Left lung (tissue), 10 donors: ENCODE data around the gene FBXO39. TPM values are rescaled to one million over a fixed set of nuclear protein-coding genes. Genes with fewer than 3 reads are reported as not detected.
A peak's percentile ranks its signal among the peaks of the same experiment; 100 is the strongest.

ENCODE experiments used
- ATAC-seq: fragments of 200-7000 bp; cut with Tn5 transposase; one replicate; pipeline ENCODE4 v1.9.1; 2020; ENCODE audit warnings: moderate library complexity
- DNase-seq, 4 donors: peaks; one replicate each; pipeline ENCODE4 v3.0.0-alpha.2; 2013 to 2020
- H3K27ac ChIP-seq, 2 donors: fragments of 200-600 bp; sonication (generic) in 1 of 2; one replicate each; pipeline versions ENCODE4 v1.5.0 to v1.8.0; 2020 to 2021
- H3K27me3 ChIP-seq, 2 donors: fragments of 200-600 bp; sonication (generic) in 1 of 2; one replicate each; pipeline versions ENCODE4 v1.5.0 to v1.8.0; 2020 to 2021
- H3K36me3 ChIP-seq, 2 donors: fragments of 200-600 bp; sonication (generic) in 1 of 2; one replicate each; pipeline versions ENCODE4 v1.5.0 to v1.8.0; 2020 to 2021
- H3K4me1 ChIP-seq, 2 donors: fragments of 200-600 bp; one replicate each; pipeline ENCODE4 v1.8.0; 2021
- H3K4me3 ChIP-seq, 2 donors: fragments of 200-600 bp; sonication (generic) in 1 of 2; one replicate each; pipeline versions ENCODE4 v1.5.0 to v1.8.0; 2020 to 2021; ENCODE audit warnings: mild to moderate bottlenecking in 1 of 2
- H3K9me3 ChIP-seq, 2 donors: fragments of 200-600 bp; sonication (generic) in 1 of 2; one replicate each; pipeline versions ENCODE4 v1.5.0 to v1.8.0; 2020 to 2021
- CTCF ChIP-seq, 2 donors: fragments of 200-600 bp; sonication (generic) in 1 of 2; IDR thresholded peaks; one replicate each; pipeline versions ENCODE4 v1.5.0 to v1.8.0; 2021; ENCODE audit warnings: antibody characterized with exemption in 2 of 2
- intact Hi-C, 2 donors: fragments of 100-400 bp; cut with DNase I; formaldehyde crosslinking; loops; one replicate each; pipeline versions ENCODE4 v1.11.2 to v1.14.2; 2022
- polyA plus RNA-seq, 6 donors: library from polyadenylated mRNA; unstranded; fragments of 120-200 nt; gene quantifications; one replicate each; pipeline ENCODE4 v1.2.1, GENCODE V29; 2013; ENCODE audit not compliant: insufficient read length in 6 of 6
- total RNA-seq, 2 donors: library from RNA; stranded (reverse); fragmentation: NEBNext Ultra II Directional; extraction: Animal tissue kit (Norgen Biotek cat#: 25700); gene quantifications; one replicate each; pipeline ENCODE4 v1.2.1, GENCODE V29; 2021
- donor health status: DM: no; HTN: yes; CAD: no.
- donor health status: DM: no; HTN: no; CAD: no.

Gene FBXO39
- total and polyA plus RNA-seq, 8 donors: 0.17 to 0.70 (median 0.47) TPM; not detected in 1

DNA sequence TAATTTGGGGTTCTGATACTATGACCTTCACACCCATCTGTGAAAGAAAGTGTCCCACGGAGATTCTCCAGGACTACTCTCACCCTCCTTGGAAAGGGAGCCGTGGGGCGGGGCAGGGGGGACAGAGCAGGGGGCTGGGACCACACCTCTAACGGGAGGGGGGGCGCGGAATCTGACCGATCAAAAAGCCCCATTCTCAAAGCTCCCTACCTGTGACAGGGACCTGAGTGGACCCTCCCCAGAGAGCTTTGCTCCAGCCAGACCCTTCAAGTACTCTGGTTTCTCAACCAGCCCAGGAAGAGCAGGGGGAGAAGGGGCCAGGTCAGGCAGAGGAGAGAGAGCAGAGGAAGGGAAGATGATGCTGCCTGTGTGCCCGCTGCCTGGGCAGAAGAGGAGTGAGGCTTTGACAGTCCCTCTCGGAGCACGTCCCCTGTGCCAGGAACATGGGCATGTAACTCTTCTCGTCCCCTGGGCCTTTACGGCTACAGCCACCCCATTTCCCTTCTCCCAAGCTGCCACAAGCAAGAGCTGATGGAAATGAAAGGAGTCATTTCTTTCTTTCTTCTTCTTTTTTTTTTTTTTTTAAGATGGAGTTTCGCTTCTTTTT, 19.5 kb upstream of the FBXO39 start:
- TF ChIP-seq CTCF (IDR thresholded peaks at IDR 0.05): no peak
- H3K27me3 ChIP-seq: no peaks in the 10 kb centered on the region
- peaks cover 0 to 31% of the 10 kb centered on the region in 2 donors for H3K36me3 ChIP-seq
- peak overlapping the region; percentile 39 to 68 for H3K4me3 ChIP-seq
- intact Hi-C loops: no loop called here
- H3K27ac ChIP-seq: peak overlapping the region; percentile 85 to 91
- DNase-seq (peak in 1 of 4 donors; percentile 78), ATAC-seq (no peak)
- H3K4me1 ChIP-seq: peaks cover 12 to 67% of the 10 kb centered on the region in 2 donors
- no peaks in the 10 kb centered on the region for H3K9me3 ChIP-seq

DNA sequence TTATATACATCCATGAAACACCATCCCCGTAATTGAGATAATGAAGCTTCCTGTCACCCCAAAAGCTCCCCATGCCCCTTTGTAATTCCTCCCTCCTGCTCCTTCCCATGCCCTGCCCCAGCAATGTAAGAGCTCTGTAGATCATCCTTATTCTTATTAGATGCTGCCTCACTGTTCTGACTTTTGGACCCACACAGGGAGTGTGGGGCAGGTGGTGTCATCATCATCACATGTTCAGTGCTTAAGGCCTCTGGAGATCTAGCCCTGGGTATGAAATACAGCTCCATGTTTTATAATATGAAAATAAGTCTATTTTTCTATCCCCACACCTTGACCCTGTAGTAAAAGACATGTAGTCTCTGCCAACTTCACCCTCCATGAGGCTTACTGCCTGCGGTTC, 18.3 kb upstream of the FBXO39 start:
- no peak for TF ChIP-seq CTCF (IDR thresholded peaks at IDR 0.05)
- Histone ChIP-seq H3K27me3 (no peaks in the 10 kb centered on the region), H3K4me3 (peak overlapping the region in 1 of 2 donors; percentile 68), H3K27ac (peak overlapping the region in 1 of 2 donors; percentile 85), H3K4me1 (peaks cover 10 to 55% of the 10 kb centered on the region in 2 donors), H3K36me3 (peaks cover 0 to 43% of the 10 kb centered on the region in 2 donors), H3K9me3 (no peaks in the 10 kb centered on the region)
- intact Hi-C loops: no loop called here
- ATAC-seq: no peak
- no peak for DNase-seq

- H3K36me3 ChIP-seq: peaks cover 0 to 83% of the 10 kb centered on the region in 2 donors
These were observed 14.2 kb upstream of the FBXO39 start for GRCh38 chr17:6761779-6762178.

DNA sequence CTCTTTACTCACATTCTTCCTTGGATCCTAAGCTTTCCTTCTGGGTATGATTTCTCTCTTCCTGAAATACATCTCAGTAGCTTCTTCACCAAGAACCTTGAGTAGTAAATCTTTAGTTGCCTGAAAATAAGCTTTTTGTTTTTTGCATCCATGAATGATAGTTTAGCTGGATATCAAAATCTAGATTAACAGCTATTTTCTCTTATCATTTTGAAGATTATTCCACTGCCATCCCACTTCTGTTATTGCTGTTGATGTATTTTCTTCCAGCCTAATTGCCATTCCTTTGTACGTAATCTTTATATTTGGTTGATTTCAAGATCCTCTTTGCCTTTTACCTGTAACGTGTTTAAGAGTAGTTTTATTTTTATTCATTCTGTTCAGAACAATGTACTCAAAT, 7.6 kb upstream of the FBXO39 start:
- no peak for ATAC-seq
- H3K27ac ChIP-seq: no peak overlapping the region
- intact Hi-C loops: no loop called here

More at GRCh38 chr17:6761779-6762178, 14.2 kb upstream of the FBXO39 start:
- Histone ChIP-seq H3K27ac (no peak overlapping the region), H3K4me1 (peaks cover 0 to 19% of the 10 kb centered on the region in 2 donors), H3K9me3 (no peaks in the 10 kb centered on the region), H3K4me3 (no peak overlapping the region), H3K27me3 (no peaks in the 10 kb centered on the region)
- ATAC-seq (no peak), DNase-seq (no peak)
- intact Hi-C loops: no loop called here
- TF ChIP-seq CTCF (IDR thresholded peaks at IDR 0.05): no peak

More for the DNA sequence above, 7.6 kb upstream of the FBXO39 start:
- no peak for DNase-seq
- Histone ChIP-seq H3K36me3 (peaks cover 0 to 100% of the 10 kb centered on the region in 2 donors), H3K4me3 (no peak overlapping the region), H3K9me3 (peaks cover 0 to 36% of the 10 kb centered on the region in 2 donors), H3K4me1 (no peaks in the 10 kb centered on the region), H3K27me3 (no peaks in the 10 kb centered on the region)
- TF ChIP-seq CTCF (IDR thresholded peaks at IDR 0.05): no peak
